ENCODE results near the gene BSX. TPM values are rescaled to one million over a fixed set of nuclear protein-coding genes. Genes with fewer than 3 reads are reported as not detected.

BSX gene
- total and polyA plus RNA-seq, 2 of the 4 experiments (the other 2 are of a cell fraction) = not detected

DNA sequence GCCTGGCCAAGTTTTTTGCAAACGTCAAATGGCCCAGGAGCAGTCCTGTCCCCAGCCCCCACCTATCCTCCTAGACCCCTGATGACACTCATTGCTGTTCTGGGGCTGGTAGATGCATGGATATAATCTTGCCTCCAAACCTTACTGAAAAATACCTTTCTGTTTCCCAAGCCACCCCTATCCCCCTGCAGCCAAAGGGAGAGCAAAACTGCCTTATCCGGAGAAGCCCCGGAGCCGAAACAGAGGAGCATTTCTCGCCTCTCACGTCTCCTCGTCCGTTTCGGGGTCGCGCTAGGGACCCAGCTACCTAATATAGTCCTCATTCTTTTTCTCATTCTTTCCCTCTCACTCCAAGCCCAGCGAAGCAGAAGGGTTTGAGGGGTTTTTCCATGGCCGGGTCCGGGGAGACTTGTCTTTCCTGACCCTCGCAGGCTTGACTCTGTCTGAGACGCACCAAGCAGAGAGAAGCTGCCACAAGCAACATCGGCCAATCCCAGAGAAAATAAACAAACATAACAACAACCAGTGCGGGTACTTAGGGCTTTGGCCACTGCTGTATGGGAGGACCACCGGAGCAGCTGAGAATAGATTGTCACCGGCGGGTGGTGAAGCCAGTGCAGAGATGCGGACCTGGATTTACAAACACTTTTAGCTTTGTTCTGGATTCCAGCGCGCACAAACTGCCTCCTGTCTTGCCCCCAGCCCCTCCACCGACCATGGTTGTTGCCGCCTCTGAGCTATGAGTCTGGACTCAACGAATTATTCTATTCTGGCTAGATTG lies 1.6 kb downstream of the BSX start:
- no peak overlapping the region for H3K56ac ChIP-seq (ENCODE audit: extremely low read depth, insufficient read depth, low read length)
- H3K36me3 ChIP-seq (ENCODE audit: control insufficient read depth, insufficient read depth, low read length) = no peaks in the 10 kb centered on the region
- no peak overlapping the region for H4K91ac ChIP-seq (ENCODE audit: insufficient read depth, low read depth, low read length)
- intact Hi-C loops (cut with micrococcal nuclease) = no loop called here
- no peak overlapping the region for H2BK20ac ChIP-seq (ENCODE audit: low read depth, low read length)
- TF ChIP-seq MAZ (IDR thresholded peaks at IDR 0.05; ENCODE audit: borderline replicate concordance, low read depth, low read length) = no peak
- no peak for TF ChIP-seq BHLHE40 (IDR thresholded peaks at IDR 0.05; ENCODE audit: low read depth, low read length)
- no peak for TF ChIP-seq FOS (IDR thresholded peaks at IDR 0.05; ENCODE audit: low read depth, low read length)
- no peak for TF ChIP-seq SMC3 (IDR thresholded peaks at IDR 0.05; ENCODE audit: low read depth, low read length)
- TF ChIP-seq, protein P1, sequence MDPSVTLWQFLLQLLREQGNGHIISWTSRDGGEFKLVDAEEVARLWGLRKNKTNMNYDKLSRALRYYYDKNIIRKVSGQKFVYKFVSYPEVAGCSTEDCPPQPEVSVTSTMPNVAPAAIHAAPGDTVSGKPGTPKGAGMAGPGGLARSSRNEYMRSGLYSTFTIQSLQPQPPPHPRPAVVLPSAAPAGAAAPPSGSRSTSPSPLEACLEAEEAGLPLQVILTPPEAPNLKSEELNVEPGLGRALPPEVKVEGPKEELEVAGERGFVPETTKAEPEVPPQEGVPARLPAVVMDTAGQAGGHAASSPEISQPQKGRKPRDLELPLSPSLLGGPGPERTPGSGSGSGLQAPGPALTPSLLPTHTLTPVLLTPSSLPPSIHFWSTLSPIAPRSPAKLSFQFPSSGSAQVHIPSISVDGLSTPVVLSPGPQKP (IDR thresholded peaks at IDR 0.05; ENCODE audit: borderline replicate concordance, low read depth, low read length) = no peak
- TF ChIP-seq CHD1 (IDR thresholded peaks at IDR 0.05; ENCODE audit: low read depth, low read length) = no peak
- TF ChIP-seq RFX5 (IDR thresholded peaks at IDR 0.05; ENCODE audit: low read depth, low read length) = no peak
- no peak for TF ChIP-seq NFE2L2 (IDR thresholded peaks at IDR 0.05; ENCODE audit: low read depth, low read length)
- TF ChIP-seq MXI1 (IDR thresholded peaks at IDR 0.05; ENCODE audit: borderline replicate concordance, low read depth, low read length) = no peak
- TF ChIP-seq POLR2A (IDR thresholded peaks at IDR 0.05; ENCODE audit: low read depth, low read length) = no peak
- no peak for TF ChIP-seq MAFK (IDR thresholded peaks at IDR 0.05; ENCODE audit: low read depth, low read length)
- dilution Hi-C loops (cut with HindIII; ENCODE audit: low sequenced_read_pairs, unreplicated experiment) = no loop called here
- H2BK15ac ChIP-seq (ENCODE audit: low read depth, low read length) = no peak overlapping the region
- H3K4me3 ChIP-seq (ENCODE audit: insufficient read depth, low read depth, low read length) = no peak overlapping the region
- H4K5ac ChIP-seq (ENCODE audit: low read depth, low read length) = no peak overlapping the region
- H2AK5ac ChIP-seq (ENCODE audit: low read depth, low read length) = no peak overlapping the region
- H3K23ac ChIP-seq (ENCODE audit: low read depth, low read length) = no peak overlapping the region
- no peak overlapping the region for H4K8ac ChIP-seq (ENCODE audit: low read depth in 2 of 2, low read length in 2 of 2)
- no peaks in the 10 kb centered on the region for H3K79me1 ChIP-seq (ENCODE audit: low read depth in 1 of 2, low read length in 2 of 2)
- no peak for ATAC-seq (ENCODE audit: low read depth)
- H3K9me1 ChIP-seq (ENCODE audit: insufficient read depth, low read length) = no peaks in the 10 kb centered on the region; the same call in 1 of the 2 replicates
- H2AK9ac ChIP-seq (replicated peaks; ENCODE audit: low read depth, low read length, poor library complexity) = no peak overlapping the region
- no peak overlapping the region for H2BK120ac ChIP-seq (ENCODE audit: low read depth, low read length)
- no peak overlapping the region for H3K4ac ChIP-seq (ENCODE audit: low read depth, low read length)
- peaks cover 83% of the 10 kb centered on the region for H3K27me3 ChIP-seq (ENCODE audit: control insufficient read depth, insufficient read depth, low read length)
- in situ Hi-C loops (cut with MboI; ENCODE audit: low sequenced_read_pairs) = no loop called here
- ChIA-PET CTCF (no interaction called here), POLR2A (ENCODE audit: unreplicated experiment) (no interaction called here)
- BruUV-seq (replicated peaks) = no TSS peak
- H3K9me3 ChIP-seq (ENCODE audit: control insufficient read depth, insufficient read depth, low read length) = peaks cover 6% of the 10 kb centered on the region
- H3K9ac ChIP-seq (ENCODE audit: low read depth, low read length) = no peak overlapping the region
- H3K27ac ChIP-seq (ENCODE audit: insufficient read depth, low read length) = no peak overlapping the region
- H3K18ac ChIP-seq (ENCODE audit: low read depth, low read length) = no peak overlapping the region
- H3K4me1 ChIP-seq (ENCODE audit: control insufficient read depth, insufficient read depth, low read length) = no peaks in the 10 kb centered on the region
- DNase-seq = no peak
- no peak overlapping the region for H2AFZ ChIP-seq (replicated peaks; ENCODE audit: low read length, poor library complexity)
- H4K20me1 ChIP-seq (ENCODE audit: insufficient read depth, low read length) = no peaks in the 10 kb centered on the region
- H3K14ac ChIP-seq (replicated peaks; ENCODE audit: low read depth, low read length) = no peak overlapping the region
- H2BK5ac ChIP-seq (ENCODE audit: low read depth, low read length, poor library complexity, severe bottlenecking) = no peak overlapping the region
- 0% methylated on average over 3 of the region's 27 CpGs; no CpG with 5 or more reads in 1 of the 2 experiments for WGBS, 2 experiments (ENCODE audit: extremely low coverage in 2 of 2, insufficient read length in 1 of 2)
- H3K4me2 ChIP-seq (ENCODE audit: low read depth, low read length) = no peak overlapping the region

All from IMR-90 (cell line).